NCI-H2107 (cell line): ENCODE data around the gene SLIT3.

ENCODE experiments used
- DNase-seq: peaks from one replicate; lab custom pipeline; 2025; lab: John Stamatoyannopoulos, UW

SLIT3 gene

GRCh38 chr5:169300468-169301385, at the start of gene SLIT3:
Gene SLIT3 (minus strand): TSS chr5:169301139. CDS start chr5:169300709, 430 bp downstream.
- no peak for DNase-seq

GRCh38 chr5:169350016-169350415, 49.1 kb upstream of the SLIT3 start:
- no peak for DNase-seq

GRCh38 chr5:169347786-169348185, 46.8 kb upstream of the SLIT3 start:
- no peak for DNase-seq

GRCh38 chr5:169344629-169345028, 43.7 kb upstream of the SLIT3 start:
- no peak for DNase-seq

- DNase-seq: no peak
Measured at GRCh38 chr5:169343766-169344165, 42.8 kb upstream of the SLIT3 start.

GRCh38 chr5:169341556-169341955, 40.6 kb upstream of the SLIT3 start:
- DNase-seq: no peak

- DNase-seq: no peak
Measured at GRCh38 chr5:169339869-169340268, 38.9 kb upstream of the SLIT3 start.

- DNase-seq: no peak
Measured at GRCh38 chr5:169336242-169336641, 35.3 kb upstream of the SLIT3 start.

- DNase-seq: no peak
Measured at GRCh38 chr5:169335806-169336205, 34.9 kb upstream of the SLIT3 start.

GRCh38 chr5:169333518-169333917, 32.6 kb upstream of the SLIT3 start:
- no peak for DNase-seq

- DNase-seq: no peak
Measured at GRCh38 chr5:169331292-169331852, 30.4 kb upstream of the SLIT3 start.

GRCh38 chr5:169328401-169328800, 27.5 kb upstream of the SLIT3 start:
- DNase-seq: no peak

- no peak for DNase-seq
Measured at GRCh38 chr5:169325273-169325672, 24.3 kb upstream of the SLIT3 start.

- DNase-seq: no peak
Measured at GRCh38 chr5:169318556-169318955, 17.6 kb upstream of the SLIT3 start.

GRCh38 chr5:169307646-169308045, 6.7 kb upstream of the SLIT3 start:
- no peak for DNase-seq

GRCh38 chr5:169305366-169305765, 4.4 kb upstream of the SLIT3 start:
- no peak for DNase-seq

GRCh38 chr5:169304175-169304574, 3.2 kb upstream of the SLIT3 start:
- no peak for DNase-seq

GRCh38 chr5:169303119-169303515, 2.2 kb upstream of the SLIT3 start:
- no peak for DNase-seq

GRCh38 chr5:169302491-169303118, 1.7 kb upstream of the SLIT3 start:
- DNase-seq: peak; percentile 3

GRCh38 chr5:169301986-169302385, 1.0 kb upstream of the SLIT3 start:
- no peak for DNase-seq

- no peak for DNase-seq
Measured at GRCh38 chr5:169301386-169301934, 521 bp upstream of the SLIT3 start.

- no peak for DNase-seq
Measured at GRCh38 chr5:169299663-169300467, 1.1 kb downstream of the SLIT3 start.
